Measurements from ENCODE around the gene STAT5B. TPM values are rescaled to one million over a fixed set of nuclear protein-coding genes. Genes with fewer than 3 reads are reported as not detected.

The STAT5B gene
- total RNA-seq, 1 donor from 2014 or later, result 82.6 TPM

DNA sequence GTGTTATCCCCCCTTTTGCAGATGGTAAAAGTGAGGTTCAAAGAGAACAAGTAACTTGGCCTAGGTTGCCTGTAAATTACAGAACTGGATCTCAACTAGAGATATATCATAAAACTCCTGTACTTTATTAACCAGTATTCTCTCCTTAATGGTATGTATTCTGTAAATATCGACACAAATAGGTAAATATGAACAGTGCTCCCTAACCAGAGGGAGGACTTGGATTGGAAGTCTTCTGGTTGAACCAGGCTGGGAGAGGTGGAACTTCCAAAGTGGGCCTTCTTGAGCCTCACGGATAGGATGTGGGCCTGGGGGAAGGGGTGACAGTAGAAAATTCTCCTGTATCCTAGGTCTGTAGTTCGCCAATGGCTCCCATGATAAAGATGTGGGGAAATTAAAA lies 19.8 kb upstream of the STAT5B start:
- Mint-ChIP-seq H3K9me3 (no peaks in the 10 kb centered on the region), H3K27ac (no peak overlapping the region), H3K4me3 (no peak overlapping the region), H3K27me3 (no peaks in the 10 kb centered on the region), H3K36me3 (ENCODE audit: low read depth) (peaks cover 75% of the 10 kb centered on the region), H3K4me1 (peaks cover 8% of the 10 kb centered on the region)
- TF ChIP-seq CTCF (IDR thresholded peaks at IDR 0.05), result no peak
- DNase-seq, result no peak
- ATAC-seq (ENCODE audit: low read depth), result no peak
- CTCF ChIA-PET, result no interaction called here
- POLR2A ChIA-PET, result no interaction called here
- intact Hi-C loops (cut with micrococcal nuclease), result no loop called here

DNA sequence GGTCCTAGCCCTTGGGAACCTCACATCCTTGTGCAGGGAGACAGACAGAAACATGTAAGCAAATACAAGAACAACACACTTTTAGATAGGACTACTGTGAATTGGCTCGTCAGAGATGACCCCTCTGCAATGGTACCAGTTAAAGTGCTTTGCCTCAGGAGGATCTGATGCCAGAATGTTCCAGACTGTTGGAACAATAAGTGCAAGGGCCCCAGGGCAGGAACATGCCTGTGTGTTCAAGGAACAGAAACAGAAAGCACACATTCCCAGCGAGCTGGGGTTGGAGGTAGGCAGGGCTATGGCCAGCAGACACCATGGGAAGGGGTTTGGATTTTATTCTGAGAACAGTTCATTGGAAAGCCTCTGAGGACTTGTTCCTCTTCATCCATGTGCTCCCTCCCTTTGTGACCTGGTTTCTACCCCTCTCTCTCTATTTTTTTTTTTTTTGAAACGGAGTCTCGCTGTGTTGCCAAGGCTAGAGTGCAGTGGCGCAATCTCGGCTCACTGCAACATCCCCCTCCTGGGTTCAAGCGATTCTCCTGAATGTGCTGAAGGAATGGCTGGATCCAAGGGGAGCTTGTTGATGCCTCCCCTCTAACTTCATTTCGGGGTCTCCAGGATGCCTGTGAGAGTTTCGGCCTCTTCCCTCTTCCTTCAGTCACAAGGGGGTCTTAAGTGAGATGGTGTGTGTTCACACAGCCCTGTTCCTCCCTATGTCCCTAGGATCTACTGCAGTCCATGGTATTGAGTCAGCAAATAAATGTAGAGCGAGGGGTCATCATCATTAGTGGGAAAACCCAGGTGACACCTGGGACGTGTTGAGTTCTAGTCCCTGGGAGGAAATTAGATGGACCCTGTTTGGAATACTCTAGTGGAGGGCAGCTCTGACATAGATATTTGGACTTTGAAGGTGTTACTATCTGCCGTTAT lies 18.5 kb upstream of the STAT5B start:
- ChIA-PET CTCF (no interaction called here), POLR2A (interaction anchor here (0.7 to 1.8 kb wide), 4 partner anchors 9 to 877 kb away, joined by 3 to 5 read pairs (median 4); no protein-coding TSS in a partner anchor)
- Mint-ChIP-seq H3K36me3 (ENCODE audit: low read depth) (peaks cover 80% of the 10 kb centered on the region), H3K4me3 (no peak overlapping the region), H3K27me3 (no peaks in the 10 kb centered on the region), H3K9me3 (no peaks in the 10 kb centered on the region), H3K27ac (no peak overlapping the region), H3K4me1 (peaks cover 20% of the 10 kb centered on the region)
- DNase-seq (no peak), ATAC-seq (ENCODE audit: low read depth) (no peak)
- intact Hi-C loops (cut with micrococcal nuclease), result no loop called here
- no peak for TF ChIP-seq CTCF (IDR thresholded peaks at IDR 0.05)

- ChIA-PET CTCF (interaction anchor here (1.2 kb wide), 1 partner anchor 69 kb away, joined by 4 read pairs; no protein-coding TSS in a partner anchor), POLR2A (no interaction called here)
- no peaks in the 10 kb centered on the region for H3K27me3 Mint-ChIP-seq
- DNase-seq (no peak), ATAC-seq (ENCODE audit: low read depth) (no peak)
- H3K4me3 Mint-ChIP-seq, result no peak overlapping the region
- no peaks in the 10 kb centered on the region for H3K9me3 Mint-ChIP-seq
- TF ChIP-seq CTCF (IDR thresholded peaks at IDR 0.05), result no peak
- intact Hi-C loops (cut with micrococcal nuclease), result no loop called here
- H3K36me3 Mint-ChIP-seq (ENCODE audit: low read depth), result peaks cover 61% of the 10 kb centered on the region
- H3K4me1 Mint-ChIP-seq, result peaks cover 45% of the 10 kb centered on the region
- peak overlapping the region; percentile 50 for H3K27ac Mint-ChIP-seq
Observed at GRCh38 chr17:42291129-42291528, 14.9 kb upstream of the STAT5B start.

- no peaks in the 10 kb centered on the region for H3K27me3 Mint-ChIP-seq
- TF ChIP-seq CTCF (IDR thresholded peaks at IDR 0.05), result no peak
- ChIA-PET CTCF (no interaction called here), POLR2A (interaction anchor here (3.3 to 4.3 kb wide), 2 partner anchors 12 to 22 kb away, joined by 23 to 54 read pairs; no protein-coding TSS in a partner anchor)
- H3K4me1 Mint-ChIP-seq, result peaks cover 50% of the 10 kb centered on the region
- peaks cover 55% of the 10 kb centered on the region for H3K36me3 Mint-ChIP-seq (ENCODE audit: low read depth)
- intact Hi-C loops (cut with micrococcal nuclease), result no loop called here
- ATAC-seq (ENCODE audit: low read depth), result no peak
- DNase-seq, result no peak
- peak overlapping the region; percentile 86 for H3K27ac Mint-ChIP-seq
- H3K4me3 Mint-ChIP-seq, result peak overlapping the region; percentile 94
- H3K9me3 Mint-ChIP-seq, result no peaks in the 10 kb centered on the region
Observed at GRCh38 chr17:42290577-42290976, 14.4 kb upstream of the STAT5B start.

DNA sequence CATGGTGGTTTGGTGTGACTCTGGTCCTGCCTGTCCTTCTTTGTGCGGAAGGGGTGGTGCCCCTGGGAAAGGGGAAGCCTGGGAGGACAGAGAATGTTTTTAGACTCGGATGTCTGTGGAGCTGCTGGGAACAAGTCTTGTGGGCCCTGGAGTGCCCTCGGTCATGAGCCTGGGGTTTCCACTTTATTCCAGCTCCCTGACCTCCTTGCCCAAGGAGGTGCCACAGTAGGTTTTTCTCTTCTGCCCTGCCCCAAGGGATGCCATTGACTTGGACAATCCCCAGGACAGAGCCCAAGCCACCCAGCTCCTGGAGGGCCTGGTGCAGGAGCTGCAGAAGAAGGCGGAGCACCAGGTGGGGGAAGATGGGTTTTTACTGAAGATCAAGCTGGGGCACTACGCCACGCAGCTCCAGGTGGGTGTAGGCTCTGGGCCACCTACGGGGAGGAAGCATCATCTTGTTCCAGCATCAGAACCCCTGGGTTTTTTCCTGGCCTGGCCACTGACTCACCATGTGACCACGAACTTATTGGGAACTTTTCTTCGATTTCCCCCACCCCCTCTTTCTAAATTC lies 13.5 kb upstream of the STAT5B start:
- CTCF ChIA-PET, result interaction anchor here (1.6 to 1.9 kb wide), 3 partner anchors 41 to 113 kb away, joined by 4 to 10 read pairs (median 5); no protein-coding TSS in a partner anchor
- peak overlapping the region; percentile 94 for H3K4me3 Mint-ChIP-seq
- no peak for DNase-seq

More for the DNA sequence above, 13.5 kb upstream of the STAT5B start:
- H3K27ac Mint-ChIP-seq, result peak overlapping the region; percentile 86
- H3K36me3 Mint-ChIP-seq (ENCODE audit: low read depth), result peaks cover 47% of the 10 kb centered on the region
- no peaks in the 10 kb centered on the region for H3K9me3 Mint-ChIP-seq
- POLR2A ChIA-PET, result interaction anchor here (0.5 to 5.2 kb wide), 11 partner anchors 11 to 371 kb away, joined by 4 to 61 read pairs (median 19); partner anchors contain the start of genes ACLY, GHDC, HCRT and STAT3
- intact Hi-C loops (cut with micrococcal nuclease), result loop anchor here (2.0 to 10.0 kb wide), 5 partner anchors 67 to 322 kb away; partner anchors contain the start of genes CNP, DNAJC7 and KCNH4
- H3K4me1 Mint-ChIP-seq, result peaks cover 51% of the 10 kb centered on the region
- ATAC-seq (ENCODE audit: low read depth), result no peak
- H3K27me3 Mint-ChIP-seq, result no peaks in the 10 kb centered on the region
- no peak for TF ChIP-seq CTCF (IDR thresholded peaks at IDR 0.05)

Data from activated B cell treated with CpG ODN at 0.5 μM for 24 hours (primary cell).